Measurements from ENCODE around the gene KRTAP19-8. TPM values are rescaled to one million over a fixed set of nuclear protein-coding genes. Genes with fewer than 3 reads are reported as not detected.

Gene KRTAP19-8
- total RNA-seq, 1 experiment from 2014 or later = not detected

DNA sequence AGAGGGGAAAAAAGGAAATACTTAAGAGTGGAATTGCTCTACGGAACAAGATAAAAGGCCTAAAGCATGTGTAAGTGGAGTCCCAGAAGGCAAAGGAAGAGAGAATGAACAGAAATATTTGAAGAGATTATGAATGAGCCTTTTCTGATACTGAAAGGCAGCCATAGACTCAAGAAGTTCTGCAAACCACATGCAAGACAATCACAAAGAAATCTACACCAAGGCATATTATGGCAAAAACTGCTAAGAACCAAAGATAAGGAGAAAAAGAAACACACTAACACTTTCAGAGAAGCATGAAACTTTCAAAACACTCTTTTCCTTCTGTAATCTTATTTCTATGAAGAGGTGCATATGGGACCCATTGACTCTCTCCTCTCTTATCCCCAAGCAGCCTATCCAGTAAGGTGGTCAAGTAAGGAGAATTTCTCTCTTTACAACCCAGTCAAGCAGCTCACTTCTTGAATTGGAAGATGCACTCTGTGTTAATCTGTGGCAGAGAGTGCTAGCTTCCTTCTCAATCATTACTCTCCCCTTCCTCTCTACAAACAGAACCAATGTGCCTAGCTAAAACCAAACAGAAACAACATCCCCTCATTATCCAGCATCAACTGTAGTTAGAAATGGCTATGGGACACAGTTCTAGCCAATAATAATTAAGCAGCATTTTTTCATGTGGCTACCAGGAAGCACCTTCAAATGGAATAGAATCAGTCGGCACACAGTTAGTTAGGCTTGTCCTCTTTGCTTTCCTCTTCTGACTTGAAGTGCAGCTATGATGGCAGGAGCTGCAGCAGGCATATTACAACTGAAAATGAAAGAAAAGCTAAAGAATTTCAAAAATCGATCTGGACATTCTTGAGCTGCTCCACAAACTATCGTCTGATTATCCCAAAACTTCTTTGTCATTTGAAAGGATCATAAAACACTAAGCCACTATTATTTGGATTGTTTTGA is 25.9 kb downstream of the KRTAP19-8 start:
- DNase-seq (ENCODE audit: low read depth) = no peak

DNA sequence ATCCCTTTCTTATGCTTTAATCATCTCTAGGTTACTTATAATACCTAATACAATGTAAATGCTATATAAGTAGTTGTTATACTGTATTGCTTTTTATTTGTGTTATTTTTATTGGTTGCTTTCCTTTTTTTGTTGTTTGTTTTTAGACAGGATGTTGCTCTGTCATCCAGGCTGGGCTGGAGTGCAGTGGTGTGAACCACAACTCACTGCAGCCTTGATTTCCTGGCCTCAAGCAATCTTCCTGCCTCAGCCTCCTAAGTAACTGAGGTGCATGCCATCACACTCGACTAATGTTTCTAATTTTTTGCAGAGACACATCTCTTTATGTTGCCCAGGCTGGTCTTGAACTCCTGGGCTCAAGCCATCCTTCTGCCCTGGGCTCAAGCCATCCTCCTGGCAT is 26.9 kb downstream of the KRTAP19-8 start:
- DNase-seq (ENCODE audit: low read depth) = no peak

DNA sequence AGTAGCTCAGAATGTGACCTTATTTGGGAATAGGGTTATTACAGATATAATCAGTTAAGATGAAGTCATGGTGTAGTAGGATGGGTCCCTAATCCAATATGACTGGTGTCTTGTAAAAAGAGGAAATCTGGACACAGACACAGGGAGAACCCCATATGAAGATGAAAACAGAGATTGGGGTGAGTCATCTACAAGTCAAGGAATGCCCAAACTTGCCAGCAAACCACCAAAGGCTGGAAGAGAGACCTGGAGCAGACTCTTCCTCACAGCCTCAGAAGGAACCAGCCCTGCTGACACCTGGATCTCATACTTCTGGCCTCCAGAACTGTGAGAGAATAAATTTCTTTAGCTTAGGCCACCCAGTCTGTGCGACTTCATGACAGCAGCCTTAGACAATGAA is 29.9 kb downstream of the KRTAP19-8 start:
- peak; percentile 1 for DNase-seq (ENCODE audit: low read depth)

DNA sequence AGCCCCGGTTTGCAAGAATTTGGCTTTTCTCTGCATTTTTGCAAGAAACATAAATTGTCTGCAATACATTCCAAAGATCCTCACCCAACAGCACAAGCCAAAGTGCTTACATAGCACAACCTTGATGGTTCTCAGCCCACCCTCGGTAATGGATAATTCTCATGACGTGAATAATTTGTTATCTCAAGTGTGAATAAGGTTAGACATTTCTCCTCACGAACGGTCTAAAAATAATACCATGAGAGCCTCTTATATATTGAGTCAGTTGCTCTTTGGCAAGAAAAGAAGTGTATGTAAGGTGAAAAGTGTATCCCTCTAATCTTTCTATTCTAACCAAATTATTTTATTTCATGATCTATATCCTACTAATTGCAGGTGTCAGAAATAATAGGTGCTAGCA is 33.3 kb downstream of the KRTAP19-8 start:
- no peak for DNase-seq (ENCODE audit: low read depth)

DNA sequence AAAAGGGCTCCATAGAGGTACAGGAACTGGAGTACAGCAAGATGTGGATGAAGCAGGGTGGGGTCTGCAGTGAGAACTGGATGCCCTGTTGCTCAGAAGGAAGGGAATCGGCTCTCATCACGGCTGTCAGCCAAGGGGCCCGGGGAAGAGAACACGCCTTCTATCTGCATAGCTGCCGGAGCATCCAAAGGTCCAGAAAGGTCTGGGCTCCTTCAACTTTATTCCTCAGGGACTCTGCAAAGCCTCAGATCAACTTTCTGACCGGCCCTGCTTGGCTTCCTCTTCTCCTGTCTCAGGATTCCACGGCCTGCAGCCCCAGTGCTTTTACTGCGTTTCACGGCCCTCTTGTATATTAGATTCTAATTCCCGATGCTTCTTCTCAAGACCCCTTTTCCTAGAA is 34.8 kb downstream of the KRTAP19-8 start:
- no peak for DNase-seq (ENCODE audit: low read depth)

DNA sequence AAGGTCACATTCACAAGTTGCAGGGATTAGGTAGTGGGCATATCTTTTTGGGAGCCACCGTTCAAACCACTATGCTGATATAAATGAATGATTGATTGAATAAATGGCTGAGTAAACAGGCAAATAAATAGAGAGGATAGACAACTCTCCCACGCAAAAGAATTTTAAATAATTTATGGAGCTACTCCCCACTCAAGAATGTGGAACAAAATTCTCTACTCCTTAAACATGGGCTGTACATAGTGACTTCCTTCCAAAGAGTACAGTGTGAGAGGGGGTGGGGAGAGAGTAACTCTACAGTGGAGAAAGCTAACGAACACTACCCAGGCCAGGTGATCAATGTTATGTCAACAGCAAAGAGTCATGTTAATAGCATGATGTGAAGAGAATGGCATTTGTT is 40.7 kb downstream of the KRTAP19-8 start:
- DNase-seq (ENCODE audit: low read depth) = no peak

DNA sequence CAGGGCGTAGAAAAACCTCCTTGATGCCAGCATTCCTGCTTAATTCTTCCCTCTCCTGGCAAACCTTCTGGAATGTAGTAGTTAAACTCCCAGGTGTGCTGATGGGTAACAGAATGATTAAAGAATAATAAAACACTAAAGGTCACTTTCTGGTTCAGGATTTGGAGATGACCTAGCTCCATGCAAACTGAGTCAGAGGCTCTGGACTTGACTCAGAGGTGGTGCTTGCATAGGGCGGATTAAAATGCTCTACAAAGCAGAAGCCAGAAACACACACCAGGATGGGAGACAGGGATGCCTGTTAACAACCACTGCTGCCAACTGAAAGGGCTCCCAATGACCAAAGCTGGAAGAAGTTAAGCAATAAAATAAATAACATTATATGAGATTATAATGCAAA is 41.5 kb downstream of the KRTAP19-8 start:
- no peak for DNase-seq (ENCODE audit: low read depth)

DNA sequence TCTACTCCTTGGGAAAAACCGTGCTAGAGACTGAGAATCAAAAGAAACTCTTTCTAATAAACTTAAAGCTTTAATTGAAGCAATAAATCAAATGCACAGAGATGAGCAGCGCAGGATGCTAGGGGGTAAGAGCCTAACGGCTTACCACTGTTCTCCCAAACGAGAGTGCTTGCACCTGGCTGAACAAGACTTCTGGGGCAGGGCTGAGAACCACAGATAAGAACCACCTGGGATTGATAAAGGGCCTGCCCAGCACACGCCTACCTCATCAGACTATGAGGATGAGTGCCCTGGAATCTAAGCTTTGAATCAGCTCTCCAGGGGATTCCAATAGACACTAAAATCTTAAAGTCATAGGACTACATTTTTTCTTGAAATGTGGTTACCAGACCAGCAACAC is 43.3 kb downstream of the KRTAP19-8 start:
- no peak for DNase-seq (ENCODE audit: low read depth)

DNA sequence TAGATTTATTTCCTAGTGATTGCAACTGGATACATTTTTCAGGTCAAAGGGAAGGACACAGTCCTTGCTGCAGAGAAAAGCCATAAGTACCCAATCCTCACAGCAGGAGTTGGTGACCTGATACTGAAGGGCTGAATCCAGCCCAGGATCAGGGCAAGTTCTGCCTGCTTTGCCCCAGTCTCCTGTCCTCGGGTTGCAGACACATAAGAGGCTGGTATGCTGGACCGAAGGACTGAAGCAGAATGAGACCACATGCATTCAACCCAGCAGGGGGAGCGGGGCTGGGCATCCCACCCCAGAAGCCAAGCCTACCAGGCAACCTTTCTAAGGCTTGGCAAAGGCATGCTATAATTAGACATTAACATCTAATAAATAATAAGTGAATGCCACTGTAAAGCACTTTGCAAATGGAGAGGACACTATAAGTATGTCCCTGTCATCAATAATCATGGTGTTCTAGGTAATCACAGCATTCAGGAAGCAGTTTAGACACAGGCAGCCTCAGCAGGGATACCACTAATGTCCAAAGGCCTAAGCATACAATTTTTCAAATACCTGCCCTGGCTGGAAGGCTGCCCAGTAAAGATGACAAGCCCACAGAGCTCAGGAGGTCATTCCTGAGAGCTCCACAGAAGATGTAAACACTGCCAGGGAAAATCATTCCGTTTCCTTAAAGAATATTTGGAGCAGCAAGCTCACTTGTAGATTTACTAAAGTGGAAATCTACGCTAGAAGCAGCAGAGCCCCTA is 47.6 kb downstream of the KRTAP19-8 start:
- no peak for DNase-seq (ENCODE audit: low read depth)

DNA sequence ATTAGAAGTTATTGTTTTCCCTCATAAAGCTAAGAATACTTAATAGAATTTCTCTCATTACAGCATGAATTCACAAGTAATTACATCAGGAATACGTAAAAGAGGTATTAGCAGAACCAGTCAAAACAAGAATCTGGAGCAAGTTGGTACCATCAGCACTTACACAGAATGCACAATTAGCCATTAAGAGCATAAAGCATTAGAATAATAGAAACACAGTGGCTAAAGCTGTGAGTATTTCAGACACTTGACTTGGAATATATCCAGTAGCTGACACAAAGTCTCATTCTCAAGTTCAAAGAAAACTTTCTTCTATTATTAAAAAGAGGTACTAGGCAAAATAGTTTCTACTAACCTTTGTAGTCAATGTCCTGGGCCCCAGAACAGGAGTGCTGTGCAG is 49.6 kb downstream of the KRTAP19-8 start:
- DNase-seq (ENCODE audit: low read depth) = no peak

Other genes with a start within 250 kb of the KRTAP19-8 start
- not detected in 2 replicates for gene KRTAP8-1, start 225.2 kb downstream of the KRTAP19-8 start, total RNA-seq (2014; rRNA removed; shearing (Covaris generic))
- not detected in 2 replicates for gene KRTAP7-1, start 208.7 kb downstream of the KRTAP19-8 start, total RNA-seq (2014; rRNA removed; shearing (Covaris generic))
- not detected in 2 replicates for gene KRTAP11-1, start 156.9 kb downstream of the KRTAP19-8 start, total RNA-seq (2014; rRNA removed; shearing (Covaris generic))